ENCODE data around the gene RABIF. TPM values are rescaled to one million over a fixed set of nuclear protein-coding genes. Genes with fewer than 3 reads are reported as not detected.

The RABIF gene
- total RNA-seq, 1 donor from 2014 or later = 7.1 TPM

- no peak for DNase-seq (ENCODE audit: low read depth)
Measured at GRCh38 chr1:202873026-202873425, 15.9 kb downstream of the RABIF start.

DNA sequence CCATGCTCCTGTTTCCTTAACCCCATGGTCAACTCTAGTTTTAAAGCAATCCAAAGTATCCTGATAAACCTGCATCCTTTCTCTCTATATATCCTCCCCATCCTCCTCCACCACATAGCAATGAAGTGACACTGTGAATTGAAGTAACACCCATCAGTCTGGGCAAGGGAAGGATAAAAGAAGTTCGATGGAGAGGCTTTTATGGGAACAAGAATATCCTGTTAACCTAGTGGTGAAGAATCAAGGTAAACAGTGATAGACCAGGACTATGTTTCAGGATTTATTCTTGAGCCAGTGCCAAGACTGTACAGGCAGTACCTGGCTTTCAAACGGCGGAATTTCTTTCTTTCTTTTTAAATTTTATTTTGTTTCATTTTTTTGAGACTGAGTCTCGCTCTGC, 17.6 kb downstream of the RABIF start:
- DNase-seq (ENCODE audit: low read depth) = no peak

GRCh38 chr1:202862679-202863560, 26.0 kb downstream of the RABIF start:
- no peak for DNase-seq (ENCODE audit: low read depth)

DNA sequence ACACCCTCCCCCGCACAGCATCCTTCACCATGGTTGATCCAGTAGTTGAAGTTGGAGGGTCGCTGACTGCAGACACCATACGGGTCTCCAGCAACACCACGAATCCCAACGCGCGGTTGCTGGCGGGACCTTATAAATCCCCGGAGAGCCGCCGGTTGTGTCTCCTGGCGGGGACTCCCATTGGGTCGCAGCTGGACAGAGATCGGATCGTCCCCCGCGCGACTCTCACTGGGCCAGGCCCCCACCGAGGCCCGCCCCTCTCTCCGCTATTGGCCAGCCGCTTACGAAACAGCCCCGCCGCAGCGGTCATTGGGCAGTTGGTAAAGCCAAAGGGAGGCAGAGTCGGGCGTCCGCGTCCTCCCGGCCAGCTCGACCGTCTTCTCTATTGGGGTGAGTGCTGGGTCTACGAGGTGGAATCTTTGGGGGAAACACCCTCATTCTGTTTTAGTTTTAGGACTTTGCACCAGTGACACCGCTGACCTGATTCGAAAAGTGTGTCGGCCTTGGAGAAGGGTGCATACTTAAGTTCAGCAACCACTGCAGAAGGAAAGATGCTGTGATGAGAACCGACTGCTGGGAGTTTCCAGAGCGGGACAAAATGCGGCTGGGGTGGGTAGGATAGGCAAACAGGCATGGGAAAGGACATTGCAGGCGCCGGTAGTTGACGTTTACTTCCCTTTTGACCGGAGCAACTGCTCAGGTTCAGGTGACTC, 27.4 kb downstream of the RABIF start:
- peak; percentile 67 for DNase-seq (ENCODE audit: low read depth)

DNA sequence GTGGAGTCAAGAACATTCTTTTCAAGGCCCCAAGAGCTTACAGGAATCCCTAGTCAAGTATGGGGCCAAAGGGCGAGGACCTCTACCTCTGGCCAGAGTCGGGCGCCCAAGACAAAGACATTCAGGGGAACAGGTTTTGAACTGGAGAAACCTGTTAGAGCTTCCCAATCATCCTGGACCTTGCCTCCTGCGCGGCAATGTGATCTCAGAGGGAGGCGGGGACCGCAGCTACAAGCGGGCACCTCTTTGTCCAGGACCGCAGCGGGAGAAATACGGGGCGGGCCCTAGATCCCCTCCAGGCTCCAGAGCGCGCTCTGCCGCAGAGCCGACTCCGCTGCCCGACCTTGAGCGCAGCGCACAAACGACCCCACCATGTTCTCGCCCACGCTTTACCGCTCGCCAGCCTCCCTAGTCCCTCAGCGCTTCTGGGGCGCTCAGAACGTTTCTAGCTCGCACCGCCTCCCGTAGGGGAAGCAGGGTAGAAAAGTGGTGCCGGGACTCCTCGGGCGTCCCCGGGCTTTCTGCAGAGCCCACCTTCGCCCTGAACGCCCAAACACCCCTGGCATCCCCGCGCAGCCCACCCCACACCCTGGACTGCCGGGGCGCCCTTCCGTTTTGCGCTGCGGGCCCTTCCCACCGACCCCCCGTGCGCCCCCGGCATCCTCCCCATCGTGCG, 28.1 kb downstream of the RABIF start:
- peak; percentile 29 for DNase-seq (ENCODE audit: low read depth)

DNA sequence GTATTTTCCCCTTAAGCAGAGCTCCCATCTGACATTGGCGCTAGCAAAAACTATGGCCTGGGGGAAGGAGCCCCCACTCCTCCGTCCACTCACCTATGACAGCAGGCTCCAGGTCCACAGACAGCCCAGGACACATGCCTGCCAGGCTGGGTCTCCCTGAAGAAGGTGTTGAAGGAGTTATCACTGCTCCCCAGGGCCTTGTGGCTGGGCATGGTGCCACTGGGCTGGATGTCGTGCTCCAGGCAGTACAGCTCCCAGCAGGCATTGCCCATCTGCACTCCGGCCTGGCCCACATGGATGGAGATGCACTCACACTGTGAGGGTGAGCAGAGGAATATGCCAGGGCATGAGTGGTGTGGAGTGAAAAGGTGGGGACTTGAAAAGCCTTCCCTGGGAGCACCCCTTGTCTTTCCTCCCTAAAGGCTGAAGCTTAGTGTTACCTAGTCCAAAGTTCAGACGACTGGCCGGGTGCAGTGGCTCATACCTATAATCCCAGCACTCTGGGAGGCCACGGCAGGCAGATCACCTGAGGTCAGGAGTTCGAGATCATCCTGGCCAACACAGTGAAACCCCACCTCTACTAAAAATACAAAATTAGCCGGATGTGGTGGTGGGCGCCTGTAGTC, 30.0 kb downstream of the RABIF start:
- no peak for DNase-seq (ENCODE audit: low read depth)

- peak; percentile 24 for DNase-seq (ENCODE audit: low read depth)
Measured at GRCh38 chr1:202858331-202858730, 30.6 kb downstream of the RABIF start.

DNA sequence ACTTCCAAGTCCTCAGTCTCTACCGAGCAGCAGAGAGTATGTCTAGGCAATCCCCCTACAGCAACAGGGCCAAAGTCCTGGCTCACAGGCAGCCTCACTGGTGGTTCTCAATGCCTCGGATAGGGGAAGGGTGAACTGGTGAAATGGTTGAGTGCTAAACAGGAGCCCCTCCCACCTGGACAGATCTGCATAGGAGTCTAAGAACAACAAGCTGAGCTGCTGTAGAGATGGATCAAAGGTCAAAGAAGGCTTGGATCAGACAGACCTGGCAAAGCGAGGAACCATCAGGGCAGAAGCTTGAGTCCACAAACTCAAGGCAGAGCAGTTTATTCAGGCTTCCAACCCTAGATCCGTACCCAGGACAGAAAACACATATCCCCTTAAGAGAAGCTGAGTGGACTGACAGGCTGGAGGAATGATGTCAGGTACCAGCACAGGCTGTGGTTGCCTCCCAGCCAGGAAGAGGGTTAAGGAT, 31.8 kb downstream of the RABIF start:
- no peak for DNase-seq (ENCODE audit: low read depth)

- no peak for DNase-seq (ENCODE audit: low read depth)
Measured at GRCh38 chr1:202856014-202856413, 32.9 kb downstream of the RABIF start.

GRCh38 chr1:202854787-202855186, 34.2 kb downstream of the RABIF start:
- DNase-seq (ENCODE audit: low read depth) = no peak

DNA sequence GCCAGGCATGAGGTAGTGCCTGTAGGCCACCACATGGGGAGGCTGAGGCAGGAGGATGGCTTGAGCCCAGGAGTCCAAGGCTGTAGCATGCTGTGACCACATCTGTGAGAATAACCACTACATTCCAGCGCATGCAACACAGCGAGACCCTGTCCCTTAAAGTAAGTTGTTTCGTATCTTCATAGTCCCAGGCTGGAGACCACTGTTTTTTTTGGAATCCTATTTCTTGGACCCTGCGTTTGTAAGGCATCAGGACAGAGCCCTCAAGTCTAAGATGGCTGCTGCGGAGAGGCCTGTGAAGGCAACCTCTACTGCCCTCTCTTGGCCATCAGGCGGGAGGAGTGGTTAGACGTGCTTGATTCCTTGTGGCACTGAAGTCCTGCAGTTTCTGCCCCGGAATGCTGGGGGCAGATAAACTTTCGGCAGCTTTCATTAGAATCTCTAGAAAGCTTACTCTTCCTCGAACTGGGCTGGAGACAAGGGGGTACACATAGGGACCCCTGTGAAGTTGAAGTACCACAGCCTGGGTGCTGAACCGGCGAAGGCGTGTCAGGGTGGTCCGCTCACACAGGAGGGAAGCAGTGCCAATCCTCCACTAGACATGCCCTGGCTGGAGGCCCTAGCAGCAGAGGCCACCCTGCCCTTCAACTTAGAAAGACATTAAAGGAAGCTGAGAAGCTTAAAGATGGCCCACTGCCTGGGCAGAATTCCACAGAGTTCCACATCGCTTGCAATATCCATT, 36.6 kb downstream of the RABIF start:
- DNase-seq (ENCODE audit: low read depth) = peak; percentile 44

GRCh38 chr1:202850593-202851362, 38.2 kb downstream of the RABIF start:
- DNase-seq (ENCODE audit: low read depth) = no peak

DNA sequence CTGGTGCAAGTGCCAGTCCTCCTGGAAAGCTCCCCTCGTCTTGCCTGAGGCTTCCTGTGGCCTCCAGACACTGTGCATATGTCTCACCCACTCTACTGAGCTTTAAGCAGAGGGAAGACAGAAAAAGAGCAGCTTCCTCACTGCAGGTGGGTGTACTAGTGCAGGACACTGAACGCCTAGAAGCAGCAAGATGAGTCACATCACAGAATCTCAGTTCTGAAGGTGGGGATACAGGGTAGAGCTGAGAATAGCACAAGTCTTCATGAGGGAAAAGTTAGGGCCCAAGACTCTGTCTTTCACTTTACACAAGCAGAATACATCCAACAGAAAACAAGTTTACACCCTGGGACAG, 40.8 kb downstream of the RABIF start:
- DNase-seq (ENCODE audit: low read depth) = no peak

DNA sequence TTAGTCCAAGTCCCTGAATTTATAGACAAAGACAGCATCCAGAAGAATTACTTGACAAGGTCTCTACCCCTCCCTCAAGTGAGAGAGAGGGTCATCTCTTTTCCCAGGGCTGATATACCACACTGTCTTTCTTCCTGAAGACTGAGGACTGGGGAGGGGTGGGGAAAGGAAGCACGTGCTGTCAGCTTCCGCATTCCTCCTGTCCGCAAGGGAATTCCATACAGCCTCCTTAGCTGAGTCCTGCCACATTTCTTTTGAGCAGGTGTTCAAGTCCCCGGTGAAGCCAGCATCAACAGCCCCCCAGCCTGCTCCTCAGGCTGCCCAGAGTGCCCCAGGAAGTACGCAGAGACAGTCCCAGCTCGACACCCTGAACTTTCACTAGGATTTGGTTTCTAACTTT, 44.0 kb downstream of the RABIF start:
- no peak for DNase-seq (ENCODE audit: low read depth)

GRCh38 chr1:202844259-202844658, 44.7 kb downstream of the RABIF start:
- DNase-seq (ENCODE audit: low read depth) = no peak

DNA sequence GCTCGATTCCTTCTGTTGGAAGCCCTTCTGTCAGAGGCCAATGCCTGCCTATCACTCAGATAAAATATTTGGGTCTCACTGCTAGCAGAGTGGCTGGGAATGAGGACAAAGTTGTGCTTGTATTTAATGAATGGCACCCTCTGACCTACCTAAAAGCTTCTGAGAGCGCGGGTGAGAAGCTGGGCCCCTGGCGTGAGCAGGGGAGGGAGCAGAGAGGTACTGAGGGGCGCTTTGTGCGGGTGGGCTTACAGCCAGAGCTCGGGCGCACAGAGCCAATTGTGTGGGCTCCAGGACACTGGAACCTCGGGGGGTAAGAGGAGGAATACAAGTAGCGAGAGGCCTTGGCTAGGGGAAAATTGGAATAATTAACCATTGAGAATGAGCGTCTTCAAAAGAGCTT, 45.9 kb downstream of the RABIF start:
- no peak for DNase-seq (ENCODE audit: low read depth)

- DNase-seq (ENCODE audit: low read depth) = no peak
Measured at GRCh38 chr1:202837746-202838262, 51.1 kb downstream of the RABIF start.

GRCh38 chr1:202836623-202837403, 52.1 kb downstream of the RABIF start:
- no peak for DNase-seq (ENCODE audit: low read depth)

DNA sequence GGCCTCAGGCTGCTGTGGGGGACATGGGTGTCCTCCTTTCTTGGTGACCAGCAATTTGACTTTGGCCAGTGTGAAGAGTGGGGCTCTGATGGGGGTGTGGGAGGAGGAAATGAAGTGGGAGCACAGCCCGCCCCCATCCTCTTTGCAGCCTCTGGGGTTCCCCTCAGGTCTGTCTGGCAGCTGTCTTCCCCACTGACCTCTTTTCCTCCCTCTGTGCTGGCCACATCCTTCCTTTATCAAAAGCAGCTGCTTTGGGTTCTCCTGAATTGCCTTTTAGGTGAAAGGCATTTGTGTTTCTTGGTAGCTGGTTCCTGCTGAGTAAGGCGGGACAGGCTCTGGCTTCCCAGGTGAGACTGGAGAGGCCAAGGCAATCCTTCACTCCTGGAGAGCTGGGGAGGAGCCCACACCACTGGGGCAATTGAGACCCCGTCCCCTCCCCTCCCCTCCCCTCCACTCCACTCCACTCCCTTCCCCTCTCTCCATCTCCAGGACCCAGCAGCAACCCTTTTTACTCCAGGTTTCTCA, 53.3 kb downstream of the RABIF start:
- DNase-seq (ENCODE audit: low read depth) = no peak

Data from renal cortical epithelial cell (primary cell).